ENCODE measurements around the gene PLLP.

DNA sequence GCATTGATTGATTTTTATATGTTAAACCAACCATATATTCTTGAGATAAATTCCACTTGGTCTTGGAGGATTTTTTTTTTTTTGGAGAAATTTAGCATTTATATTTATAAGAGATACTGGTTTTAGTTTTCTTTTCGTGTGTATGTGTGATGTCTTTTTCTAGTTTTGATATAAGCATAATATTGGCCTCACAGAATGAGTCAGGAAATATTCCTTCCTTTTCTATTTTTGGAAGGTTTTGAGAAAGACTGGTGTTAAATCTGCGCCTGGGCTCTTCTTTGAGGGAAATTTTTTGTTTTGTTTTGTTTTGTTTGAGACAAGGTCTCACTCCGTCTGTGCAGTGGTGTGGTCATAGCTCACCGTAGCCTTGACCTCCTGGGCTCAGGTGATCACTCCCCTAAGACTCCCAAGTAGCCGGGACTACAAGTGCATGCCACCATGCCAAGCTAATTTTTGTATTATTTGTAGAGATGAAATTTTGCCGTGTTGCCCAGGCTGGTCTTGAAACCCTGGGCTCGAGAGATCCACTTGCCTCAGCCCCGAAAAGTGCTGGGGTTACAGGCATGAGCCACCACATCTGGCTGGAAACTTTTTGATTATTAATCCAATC is 45.4 kb upstream of the PLLP start:
- no peak for TF ChIP-seq RAD21 (conservative IDR thresholded peaks at IDR 0.05)
- no peak for TF ChIP-seq REST (IDR thresholded peaks at IDR 0.05; ENCODE audit: borderline replicate concordance)
- TF ChIP-seq, protein P1, sequence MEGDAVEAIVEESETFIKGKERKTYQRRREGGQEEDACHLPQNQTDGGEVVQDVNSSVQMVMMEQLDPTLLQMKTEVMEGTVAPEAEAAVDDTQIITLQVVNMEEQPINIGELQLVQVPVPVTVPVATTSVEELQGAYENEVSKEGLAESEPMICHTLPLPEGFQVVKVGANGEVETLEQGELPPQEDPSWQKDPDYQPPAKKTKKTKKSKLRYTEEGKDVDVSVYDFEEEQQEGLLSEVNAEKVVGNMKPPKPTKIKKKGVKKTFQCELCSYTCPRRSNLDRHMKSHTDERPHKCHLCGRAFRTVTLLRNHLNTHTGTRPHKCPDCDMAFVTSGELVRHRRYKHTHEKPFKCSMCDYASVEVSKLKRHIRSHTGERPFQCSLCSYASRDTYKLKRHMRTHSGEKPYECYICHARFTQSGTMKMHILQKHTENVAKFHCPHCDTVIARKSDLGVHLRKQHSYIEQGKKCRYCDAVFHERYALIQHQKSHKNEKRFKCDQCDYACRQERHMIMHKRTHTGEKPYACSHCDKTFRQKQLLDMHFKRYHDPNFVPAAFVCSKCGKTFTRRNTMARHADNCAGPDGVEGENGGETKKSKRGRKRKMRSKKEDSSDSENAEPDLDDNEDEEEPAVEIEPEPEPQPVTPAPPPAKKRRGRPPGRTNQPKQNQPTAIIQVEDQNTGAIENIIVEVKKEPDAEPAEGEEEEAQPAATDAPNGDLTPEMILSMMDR (IDR thresholded peaks at IDR 0.05; ENCODE audit: poor library complexity, severe bottlenecking) = no peak
- no peak for TF ChIP-seq TAF1 (IDR thresholded peaks at IDR 0.05; ENCODE audit: low read depth)
- TF ChIP-seq POLR2AphosphoS5 (IDR thresholded peaks at IDR 0.05) = no peak
- no peak for TF ChIP-seq EZH2 (IDR thresholded peaks at IDR 0.05; ENCODE audit: borderline replicate concordance, insufficient read depth, low read length, poor library complexity, severe bottlenecking)

Measured in neural cell (in vitro differentiated cells).